Activated naive CD8-positive, alpha-beta T cell treated with anti-CD3 and anti-CD28 coated beads, Interleukin-2, amount 50 U/mL, for 16 hours (primary cell): ENCODE data around the gene MAEL.

Experiments used
- DNase-seq: peaks from one replicate; pipeline ENCODE4 v3.0.0-alpha.2; 2020; ENCODE audit warnings: low read depth, low spot score

The MAEL gene

DNA sequence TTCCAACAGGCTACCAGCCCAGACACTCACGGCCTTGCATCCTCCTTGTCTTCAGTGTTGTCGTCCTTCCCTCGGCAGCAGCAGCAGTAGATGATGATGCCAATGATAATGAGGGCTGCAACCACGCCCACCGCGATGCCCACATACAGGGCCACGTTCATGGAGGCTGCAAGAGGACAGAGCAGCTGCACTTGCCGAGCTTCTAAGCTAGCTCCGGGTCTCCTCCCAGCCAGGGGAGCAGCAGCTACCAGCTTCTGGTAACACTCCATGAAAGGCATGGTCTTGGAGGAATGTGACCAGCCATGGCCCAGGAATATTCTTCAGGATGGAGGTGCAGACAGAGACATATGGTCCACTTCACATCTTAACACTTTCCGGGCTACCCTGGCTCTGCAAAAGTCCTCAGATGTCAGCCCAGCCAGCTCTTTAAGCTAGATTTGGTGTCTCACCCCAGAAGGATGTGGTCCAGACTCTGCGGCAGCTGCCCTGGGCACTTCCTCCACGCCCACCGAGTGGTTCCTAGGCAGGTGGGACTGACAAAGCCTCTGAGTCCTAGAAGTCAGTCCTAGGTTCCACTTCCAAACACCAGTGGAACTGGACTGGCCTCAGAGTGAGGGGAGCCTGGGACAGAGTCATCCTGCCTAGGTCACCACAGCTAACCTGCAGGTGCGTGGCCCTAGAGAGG lies 66.0 kb downstream of the MAEL start:
- DNase-seq = no peak

DNA sequence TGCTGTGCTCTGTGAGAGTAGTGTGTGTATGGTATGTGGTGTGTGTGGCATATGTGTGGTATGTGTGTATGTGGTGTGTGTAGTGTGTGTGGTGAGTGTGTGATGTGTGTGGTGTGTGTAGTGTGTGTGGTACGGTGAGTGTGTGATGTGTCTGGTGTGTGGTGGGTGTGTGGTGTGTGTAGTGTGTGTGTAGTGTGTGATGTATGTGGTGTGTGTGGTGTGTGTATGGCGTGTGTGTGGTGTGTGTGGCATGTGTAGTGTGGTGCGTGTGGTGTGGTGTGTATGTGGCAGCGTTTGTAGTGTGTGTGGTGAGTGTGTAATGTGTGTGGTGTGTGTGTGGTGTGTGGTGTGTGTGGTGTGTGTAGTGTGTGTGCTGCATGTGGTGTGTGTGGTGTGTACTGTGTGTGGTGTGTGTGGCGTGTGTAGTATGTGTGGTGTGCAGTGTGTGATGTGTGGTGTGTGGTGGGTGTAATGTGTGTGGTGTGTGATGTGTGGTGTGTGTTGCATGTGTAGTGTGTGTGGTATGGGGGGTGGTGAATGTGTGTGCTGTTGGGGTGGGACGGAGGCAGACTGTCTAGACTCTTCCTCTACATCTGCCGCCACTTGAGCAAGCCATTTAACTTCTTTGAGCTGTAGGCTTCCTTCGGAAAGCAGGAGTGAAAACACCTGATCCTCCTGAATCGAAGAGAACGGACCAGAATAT lies 67.6 kb downstream of the MAEL start:
- no peak for DNase-seq

DNA sequence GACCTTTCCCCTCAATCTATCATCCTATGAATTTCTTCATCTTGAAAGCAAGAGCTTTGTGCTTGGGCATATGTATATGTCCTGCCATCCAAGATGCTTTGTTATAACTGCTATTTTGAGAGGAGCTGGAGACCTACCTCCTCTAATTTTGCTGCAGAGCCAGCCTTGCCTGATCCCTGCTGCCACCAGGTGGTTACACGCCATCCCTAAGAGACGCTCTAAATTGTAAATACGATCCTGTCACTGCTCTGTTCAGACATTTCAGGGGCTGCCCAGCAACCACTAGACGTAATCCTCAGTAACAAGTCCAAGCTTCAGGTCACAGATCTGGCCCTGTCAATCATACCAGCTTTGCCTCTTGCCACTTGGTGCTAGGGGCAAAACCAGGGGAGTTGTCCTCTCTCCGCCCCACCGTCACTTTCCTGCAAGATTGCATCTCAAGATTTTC lies 68.2 kb downstream of the MAEL start:
- no peak for DNase-seq

DNA sequence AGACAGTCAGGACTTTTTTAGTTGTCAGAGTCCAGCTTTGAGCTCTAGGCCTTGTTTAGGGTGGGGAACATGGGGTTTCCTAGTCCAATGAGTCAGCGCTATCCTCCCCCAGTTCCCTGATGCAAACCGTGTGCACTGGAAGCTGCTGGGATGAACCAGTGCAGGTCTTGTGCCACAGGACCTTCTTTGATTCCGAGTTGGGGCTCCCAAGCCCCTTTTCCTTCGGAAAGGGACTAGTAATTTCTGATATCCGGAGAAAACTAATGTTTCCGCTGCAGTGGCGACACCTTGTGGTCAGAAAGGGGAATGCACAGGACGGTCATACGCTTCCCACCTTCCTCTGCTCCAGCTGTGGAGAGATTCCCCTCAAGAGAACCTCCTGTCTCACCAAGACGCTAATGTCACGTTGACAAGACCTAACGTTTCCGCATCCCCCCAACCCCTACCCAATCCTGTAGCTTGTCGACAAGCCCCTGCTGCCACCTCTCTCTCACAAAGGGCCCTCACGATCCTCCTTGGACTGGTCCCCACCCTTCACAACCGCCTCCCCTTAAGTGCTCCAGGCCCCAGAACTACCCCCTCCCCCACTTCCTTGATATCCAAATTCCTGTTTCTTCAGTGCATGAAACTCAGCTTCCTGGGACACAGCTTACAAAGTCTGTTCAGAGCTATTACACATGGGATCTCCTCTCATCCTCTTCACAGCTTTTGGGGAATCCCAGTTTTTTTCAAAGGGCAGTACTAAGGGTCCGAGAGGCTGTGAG lies 70.1 kb downstream of the MAEL start:
- DNase-seq = peak; percentile 40

DNA sequence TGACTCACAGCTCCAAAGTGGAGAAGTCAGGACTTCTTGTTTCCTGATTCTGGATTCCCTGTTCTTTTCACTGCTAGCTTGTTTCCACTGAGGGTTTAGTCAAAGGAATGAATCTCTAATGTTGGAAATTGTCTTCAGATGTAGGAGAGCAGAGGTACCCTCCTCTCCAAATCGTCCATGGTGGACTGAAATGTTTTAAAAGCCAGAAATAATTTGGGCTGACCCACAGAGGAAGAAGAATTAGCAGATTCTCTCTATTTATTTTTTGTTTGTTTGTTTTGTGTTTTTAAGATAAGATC lies 70.7 kb downstream of the MAEL start:
- DNase-seq = no peak

DNA sequence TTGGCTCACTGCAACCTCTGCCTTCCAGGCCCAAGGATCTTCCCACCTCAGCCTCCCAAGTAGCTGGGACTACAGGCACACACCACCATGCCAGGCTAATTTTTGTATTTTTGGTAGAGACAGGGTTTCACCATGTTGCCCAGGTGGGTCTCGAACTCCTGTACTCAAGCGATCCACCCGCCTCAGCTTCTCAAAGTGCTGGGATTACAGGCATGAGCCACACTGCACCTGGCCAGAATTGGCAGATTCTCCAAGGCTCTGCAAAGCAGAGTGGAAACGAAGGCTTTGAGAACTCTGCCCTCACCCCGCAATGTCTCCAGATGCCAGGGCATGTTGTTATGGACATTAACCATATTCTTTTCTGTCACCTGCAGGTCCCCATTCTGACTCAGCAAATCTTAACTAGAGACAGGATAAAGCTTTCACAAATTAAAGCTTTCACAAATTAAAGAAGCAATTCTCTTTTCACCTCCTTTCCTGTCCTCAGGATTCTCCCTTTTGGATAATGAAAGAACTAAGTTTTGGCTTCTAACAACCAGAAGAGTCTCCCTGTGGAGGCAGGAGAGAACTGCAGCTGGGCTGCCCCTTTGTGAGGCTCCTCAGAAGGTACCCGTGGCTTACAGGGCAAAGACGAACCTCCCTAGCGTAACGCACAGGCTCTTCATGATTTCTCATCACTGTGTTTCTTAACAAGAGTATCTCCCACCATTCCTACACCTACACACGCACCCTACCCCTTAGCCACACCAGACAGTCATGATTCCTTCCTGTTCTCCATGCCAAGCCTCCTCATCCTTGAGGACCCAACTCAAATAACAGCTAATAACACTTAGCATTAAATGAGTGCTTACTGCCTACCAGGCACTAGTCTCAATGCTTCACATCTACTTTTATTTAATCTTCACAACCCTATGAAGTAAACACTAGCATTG lies 71.3 kb downstream of the MAEL start:
- no peak for DNase-seq

DNA sequence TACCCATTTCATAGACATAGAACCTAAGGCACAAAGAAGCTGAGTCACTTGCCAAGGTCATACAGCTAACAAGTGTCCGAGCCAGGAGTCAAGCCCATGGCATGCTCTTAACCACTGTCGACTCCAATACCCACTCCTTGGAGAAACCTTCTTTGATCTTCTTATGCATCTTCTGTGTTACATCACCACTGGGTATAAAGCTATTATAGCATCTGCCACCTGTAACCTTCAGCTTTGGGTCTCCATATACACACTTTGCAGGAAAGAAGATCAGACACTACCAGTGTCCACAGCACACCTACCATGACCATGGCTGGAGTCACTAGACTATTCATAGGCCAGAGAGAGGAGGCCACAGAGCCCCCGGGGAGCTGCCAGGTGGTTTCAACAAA lies 72.0 kb downstream of the MAEL start:
- no peak for DNase-seq

DNA sequence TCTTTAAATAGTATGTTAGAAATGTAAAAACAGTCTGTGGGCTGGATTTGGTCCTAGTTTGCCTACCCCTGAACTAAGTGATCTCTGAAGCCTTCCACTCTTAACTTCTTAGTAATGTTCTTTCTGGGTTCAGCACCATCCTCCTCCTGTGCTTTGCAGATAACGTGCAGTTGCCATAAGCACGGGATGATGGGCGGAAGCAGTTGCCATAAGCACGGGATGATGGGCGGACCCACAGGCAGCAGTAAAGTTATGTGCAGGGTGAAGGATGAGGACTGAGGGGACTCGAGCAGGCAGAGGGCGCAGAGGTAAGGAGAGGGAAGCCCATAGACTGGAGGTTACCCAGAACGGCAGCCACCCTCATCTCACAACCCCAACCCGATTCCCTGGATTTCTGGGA lies 75.5 kb downstream of the MAEL start:
- DNase-seq = no peak

DNA sequence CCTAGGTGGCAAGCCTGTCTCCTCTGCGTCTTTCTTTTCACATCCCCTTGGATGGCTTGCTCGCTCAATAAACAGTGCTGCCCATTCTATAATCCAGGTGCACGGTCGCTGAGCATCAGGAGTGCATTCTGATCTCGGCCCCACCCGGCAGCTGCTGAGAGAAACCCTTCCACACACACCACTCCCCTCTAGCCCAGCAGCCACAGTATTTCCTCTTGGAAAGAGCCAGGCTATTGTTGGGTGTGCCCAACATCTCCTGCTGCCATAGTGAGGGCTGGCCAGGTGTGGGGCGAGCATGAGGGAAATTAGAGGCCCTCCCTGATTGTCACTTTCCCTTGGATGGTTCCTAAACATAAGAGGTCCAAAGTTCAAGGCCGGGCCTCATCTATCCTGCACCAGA lies 76.4 kb downstream of the MAEL start:
- DNase-seq = no peak

DNA sequence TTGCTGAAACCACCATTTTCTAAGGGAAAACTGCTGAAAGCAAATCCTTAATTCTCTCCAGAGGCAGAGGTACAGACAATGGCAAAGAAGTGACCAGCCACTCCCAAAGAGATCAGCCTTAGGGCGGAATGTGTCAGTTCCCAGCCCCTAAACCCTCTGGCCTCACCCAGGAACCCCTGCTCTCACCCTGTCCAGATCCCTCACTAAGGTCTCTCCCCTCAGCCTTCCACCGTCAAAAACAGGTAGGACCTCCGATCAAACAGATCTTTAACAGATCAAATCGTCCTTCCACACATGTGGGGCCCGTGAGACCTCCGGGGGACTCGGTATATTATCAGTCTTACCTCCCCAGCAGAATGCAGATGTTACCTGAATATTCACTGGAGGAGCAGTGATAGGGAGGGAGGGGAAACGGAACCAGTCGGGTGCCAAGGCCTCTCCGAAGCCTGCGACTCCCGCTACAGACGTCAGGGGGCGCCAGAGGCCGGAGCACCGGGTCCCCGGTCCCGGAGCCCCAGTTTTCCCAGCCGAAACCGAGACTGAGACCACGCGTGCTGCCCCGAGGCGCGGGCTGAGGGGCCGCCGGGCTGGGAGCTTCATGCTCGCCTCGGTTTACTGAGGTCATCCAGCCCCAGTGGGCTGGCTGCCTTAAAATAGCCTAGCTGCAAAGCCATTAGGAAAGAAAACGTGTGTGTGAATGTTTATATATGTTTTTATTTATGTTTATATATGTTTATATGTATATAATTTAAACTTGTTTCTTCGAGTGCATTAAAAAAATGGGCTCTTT lies 77.4 kb downstream of the MAEL start:
- peak; percentile 50 for DNase-seq

DNA sequence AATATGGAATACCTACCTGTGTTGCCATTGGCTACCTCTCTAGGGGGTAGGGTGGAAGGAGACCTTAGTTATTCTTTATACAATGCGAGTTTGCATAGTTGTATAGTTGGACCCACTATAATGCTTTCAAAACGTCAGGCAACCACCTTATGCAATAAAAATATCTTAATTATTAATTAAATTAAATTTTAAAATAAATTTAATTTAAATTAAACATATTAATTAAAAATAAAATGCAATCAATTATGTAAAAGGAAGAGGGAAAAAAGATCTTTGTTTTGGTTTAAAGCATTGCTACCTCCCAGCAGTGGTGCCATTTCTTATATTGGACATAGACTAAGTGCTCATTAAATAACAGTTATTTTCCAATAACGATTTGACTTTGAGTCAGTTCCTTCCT lies 78.8 kb downstream of the MAEL start:
- no peak for DNase-seq

DNA sequence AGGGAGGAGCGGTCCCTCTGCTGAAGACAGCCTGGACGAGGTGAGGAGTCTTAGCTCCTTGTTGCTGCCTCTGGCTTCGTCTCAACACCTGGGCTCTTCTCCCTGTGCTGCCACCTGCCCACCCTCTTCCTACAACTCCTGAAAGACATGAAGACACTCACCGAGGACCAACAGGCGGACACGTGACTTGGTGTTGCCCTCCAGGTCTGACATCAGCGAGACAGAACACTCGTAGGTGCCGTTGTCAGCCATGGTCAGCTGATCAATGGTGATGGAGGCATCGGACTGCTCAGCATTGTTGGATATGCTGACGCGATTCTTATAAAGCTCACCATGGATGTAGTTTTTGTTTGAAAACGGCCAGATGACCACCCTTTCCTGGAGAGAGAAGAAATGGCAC lies 79.7 kb downstream of the MAEL start:
- no peak for DNase-seq

DNA sequence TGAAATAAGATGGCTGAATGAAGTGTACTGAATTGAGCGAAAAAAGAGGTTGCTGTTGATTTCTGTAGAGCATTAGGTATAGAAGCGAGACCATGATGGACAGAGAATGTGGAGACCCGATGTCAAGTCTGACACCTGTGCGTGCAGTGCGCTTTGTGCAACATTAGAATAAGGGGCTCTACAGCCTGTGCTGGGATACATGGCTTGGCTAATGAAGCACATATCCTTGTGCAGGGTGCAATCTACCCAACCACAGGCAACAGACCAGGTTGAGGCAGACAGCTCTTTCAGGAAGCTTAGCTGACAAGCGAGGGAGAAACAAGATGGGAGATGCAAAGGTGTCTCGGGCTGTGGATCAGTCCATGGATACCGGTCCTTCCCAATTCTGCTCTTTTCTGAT lies 82.2 kb downstream of the MAEL start:
- DNase-seq = no peak
